ENCODE results near the gene CSNK2B.

CSNK2B gene

DNA sequence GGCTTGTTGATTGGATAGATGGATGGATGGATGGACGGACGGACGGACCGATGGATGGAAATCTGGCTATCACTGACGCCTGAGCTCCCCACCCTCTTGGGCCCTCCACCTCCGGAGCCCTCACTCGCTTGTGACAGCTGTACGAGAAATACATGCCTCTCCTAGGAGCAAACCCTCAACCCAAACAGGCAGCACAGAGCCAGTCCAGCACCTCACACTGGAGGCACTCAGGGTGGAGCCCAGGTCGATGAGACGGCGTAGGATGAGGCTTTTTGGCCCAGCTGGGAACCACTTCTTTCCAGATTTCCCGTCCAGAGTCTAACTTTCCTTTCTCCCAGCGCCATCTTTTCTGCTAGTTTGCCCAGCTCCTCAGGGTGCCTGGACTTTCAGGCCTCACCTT lies 17.7 kb downstream of the CSNK2B start:
- in situ Hi-C loops (cut with MboI; ENCODE audit: low sequenced_read_pairs), result loop anchor here (10.0 kb wide), 1 partner anchor 81 kb away; the partner anchor contains the start of gene SAPCD1

DNA sequence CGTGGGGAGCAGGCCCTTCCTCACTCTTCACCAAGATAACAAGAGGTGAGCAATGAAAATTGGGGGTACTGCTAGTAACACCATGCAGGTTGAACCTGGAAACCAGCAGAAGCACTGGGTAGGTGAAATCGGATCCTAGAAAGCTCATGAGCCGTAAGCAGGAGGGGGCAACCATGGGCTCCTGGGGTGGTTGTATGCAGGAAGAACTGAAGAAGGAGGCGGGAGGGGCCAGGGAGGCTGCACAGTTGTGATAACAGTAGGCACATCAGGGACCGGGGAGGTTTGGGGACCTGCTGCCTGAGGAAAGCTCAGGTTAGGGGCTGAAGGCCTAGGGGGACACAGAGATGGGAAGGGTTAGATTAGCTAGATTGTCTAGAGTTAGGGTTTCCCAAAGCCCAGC lies 20.6 kb downstream of the CSNK2B start:
- in situ Hi-C loops (cut with MboI; ENCODE audit: low sequenced_read_pairs), result loop anchor here (10.0 kb wide), 1 partner anchor 78 kb away; the partner anchor contains the start of gene SAPCD1

DNA sequence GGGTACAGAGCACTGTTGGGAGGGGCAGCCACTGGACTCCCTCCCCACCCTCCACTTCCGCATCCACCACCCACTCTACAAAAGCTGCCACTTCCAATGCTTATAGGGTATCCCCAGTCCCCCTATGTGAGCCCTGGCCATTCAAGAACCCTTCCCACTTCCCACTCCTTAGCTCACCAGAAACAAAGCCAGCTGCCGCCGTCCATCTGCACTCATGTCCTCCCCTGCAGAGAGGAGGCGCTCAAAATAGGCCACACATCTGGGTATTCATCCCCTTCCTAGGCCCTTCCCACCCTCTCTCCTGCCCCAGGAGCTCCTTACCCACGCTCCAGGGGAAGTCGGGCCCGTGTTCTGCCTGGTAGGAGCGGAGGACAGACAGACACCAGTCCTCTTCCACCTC lies 21.4 kb downstream of the CSNK2B start:
- in situ Hi-C loops (cut with MboI; ENCODE audit: low sequenced_read_pairs), result loop anchor here (10.0 kb wide), 1 partner anchor 77 kb away; the partner anchor contains the start of gene SAPCD1

DNA sequence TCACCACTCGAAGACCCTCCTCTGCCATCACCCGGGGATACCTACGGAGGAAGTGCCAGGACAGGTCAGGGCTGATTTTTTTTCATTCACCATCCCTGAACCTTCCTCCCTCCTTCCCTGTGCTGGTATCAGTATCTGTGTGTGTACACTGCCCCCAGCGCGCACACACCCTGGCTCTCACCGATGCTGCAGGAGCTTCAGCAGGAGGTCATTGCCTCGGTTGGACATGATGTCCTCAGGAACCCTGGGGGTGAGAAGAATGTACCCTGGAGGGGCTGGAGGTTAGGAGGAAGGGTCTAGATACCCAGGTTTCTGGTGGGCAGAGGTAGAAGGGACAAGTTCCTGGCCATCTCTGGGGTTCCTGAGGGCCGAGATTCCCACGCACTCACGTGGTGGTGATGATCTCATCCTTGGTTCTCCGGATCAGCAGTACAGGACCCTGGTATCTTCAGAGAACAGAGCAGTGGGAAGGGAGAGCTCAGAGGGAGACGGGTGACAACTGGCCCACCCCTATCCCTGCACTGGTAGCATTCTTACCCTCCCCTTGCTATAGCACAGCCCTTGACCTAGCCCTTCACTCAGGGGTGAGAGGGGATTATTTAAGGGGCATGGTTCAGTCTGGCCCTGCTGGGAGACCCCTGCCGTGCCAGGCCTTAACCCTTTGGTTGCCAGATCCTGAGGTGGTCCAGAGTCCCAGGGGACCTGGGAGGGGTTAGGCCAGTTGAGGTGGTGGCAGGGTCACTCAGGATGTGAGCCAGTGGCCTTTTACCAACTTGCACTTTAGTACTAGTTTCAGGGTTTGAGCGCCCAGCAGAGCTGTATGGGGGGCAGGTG lies 22.2 kb downstream of the CSNK2B start:
- in situ Hi-C loops (cut with MboI; ENCODE audit: low sequenced_read_pairs), result loop anchor here (10.0 kb wide), 1 partner anchor 77 kb away; the partner anchor contains the start of gene SAPCD1

DNA sequence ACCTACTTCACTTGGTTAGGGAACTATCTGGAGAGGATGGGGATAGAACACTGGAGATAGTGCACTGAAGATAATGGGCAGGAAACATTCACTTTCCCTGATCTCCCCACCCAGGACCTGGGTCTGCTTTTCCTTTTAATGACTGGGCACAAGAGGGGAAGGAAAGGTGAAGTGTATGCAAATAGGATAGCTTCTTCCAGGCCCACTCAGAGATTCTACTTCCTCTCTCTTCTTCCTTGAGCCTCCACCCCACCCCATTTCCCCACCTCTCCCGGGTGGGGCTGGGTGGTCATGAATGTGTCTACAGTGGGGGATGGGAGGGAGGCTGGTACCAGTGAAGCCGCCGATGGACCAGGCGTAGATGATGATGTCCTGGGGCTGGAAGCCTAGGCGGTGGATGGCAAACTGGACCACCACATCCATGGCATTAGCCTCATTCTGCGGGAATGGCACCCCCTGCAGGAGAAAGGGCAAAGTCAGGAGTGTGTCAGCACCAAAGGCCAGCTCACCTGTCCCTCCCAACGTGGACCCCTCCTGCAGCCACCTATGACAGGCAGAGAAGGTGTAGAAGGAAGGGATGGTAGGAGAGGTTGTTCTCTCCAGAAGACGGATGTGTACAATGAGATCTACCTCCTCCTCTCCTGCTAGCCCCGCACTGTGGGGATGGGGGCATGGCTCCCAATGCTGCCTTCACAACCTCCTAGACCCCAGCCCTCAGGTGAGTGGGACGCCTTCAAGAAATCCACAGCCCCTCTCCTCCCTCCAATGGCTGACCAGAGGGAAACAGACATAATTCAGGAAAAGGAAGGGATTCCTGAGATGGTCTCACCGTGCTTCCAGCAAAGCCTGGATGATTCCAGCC lies 23.6 kb downstream of the CSNK2B start:
- in situ Hi-C loops (cut with MboI; ENCODE audit: low sequenced_read_pairs), result loop anchor here (10.0 kb wide), 1 partner anchor 75 kb away; the partner anchor contains the start of gene SAPCD1

DNA sequence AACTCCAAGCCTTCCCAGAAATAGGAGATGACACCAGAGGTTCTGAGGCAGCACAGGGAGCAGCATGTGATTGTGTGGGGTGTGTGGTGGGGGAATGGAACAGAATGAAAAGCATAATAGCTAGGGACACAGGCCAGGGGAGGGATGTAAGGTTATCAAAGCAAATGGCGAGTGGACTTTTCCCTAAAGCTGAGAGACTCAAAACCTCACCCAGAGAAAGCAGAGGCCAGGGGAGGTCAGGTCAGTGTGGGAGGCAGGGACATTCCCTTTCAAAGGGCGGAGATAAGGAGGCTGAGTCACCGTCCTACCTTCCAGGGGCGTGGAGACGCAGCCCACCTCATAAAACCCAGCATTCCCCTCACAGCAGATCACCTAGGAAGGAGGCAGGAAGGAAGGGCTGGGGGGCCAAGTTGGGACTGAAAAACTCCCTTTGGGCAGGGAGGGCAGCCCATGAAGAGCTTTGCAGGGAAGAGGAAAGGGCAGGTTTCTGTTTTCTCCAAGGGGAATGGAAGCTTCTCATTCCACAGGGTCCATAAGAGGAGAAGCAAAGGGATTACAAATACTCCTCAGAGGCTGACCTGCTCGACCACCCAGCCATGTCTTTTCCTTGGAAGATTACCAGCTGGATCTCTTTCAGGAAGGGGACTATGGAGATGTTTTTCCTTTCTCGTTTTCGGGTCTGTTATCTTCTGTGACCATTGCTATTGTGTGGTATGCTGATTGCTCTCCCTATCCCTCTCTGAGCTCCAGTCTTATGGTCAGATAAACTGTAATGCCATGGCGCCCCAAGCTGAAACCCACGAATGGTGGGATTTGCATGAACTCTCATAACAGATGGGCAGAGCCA lies 24.6 kb downstream of the CSNK2B start:
- in situ Hi-C loops (cut with MboI; ENCODE audit: low sequenced_read_pairs), result no loop called here

DNA sequence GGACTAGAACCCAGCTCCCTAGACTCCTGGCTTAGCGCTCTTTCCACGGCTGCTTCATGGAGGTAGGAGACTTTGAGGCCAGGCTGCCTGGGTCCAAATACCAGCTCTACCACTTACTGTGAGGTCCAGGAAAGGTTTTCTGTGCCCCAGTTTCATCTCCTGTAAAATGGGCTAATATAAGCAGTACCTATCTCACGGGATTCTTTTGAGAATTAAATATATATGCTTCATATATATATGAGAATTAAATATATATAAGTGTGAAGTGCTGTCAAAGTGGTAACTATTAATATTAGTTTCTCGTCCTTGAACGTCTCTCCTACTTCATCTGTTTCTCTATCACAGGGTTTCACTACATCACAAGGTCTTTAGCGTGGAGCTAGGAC lies 25.2 kb downstream of the CSNK2B start:
- in situ Hi-C loops (cut with MboI; ENCODE audit: low sequenced_read_pairs), result no loop called here

DNA sequence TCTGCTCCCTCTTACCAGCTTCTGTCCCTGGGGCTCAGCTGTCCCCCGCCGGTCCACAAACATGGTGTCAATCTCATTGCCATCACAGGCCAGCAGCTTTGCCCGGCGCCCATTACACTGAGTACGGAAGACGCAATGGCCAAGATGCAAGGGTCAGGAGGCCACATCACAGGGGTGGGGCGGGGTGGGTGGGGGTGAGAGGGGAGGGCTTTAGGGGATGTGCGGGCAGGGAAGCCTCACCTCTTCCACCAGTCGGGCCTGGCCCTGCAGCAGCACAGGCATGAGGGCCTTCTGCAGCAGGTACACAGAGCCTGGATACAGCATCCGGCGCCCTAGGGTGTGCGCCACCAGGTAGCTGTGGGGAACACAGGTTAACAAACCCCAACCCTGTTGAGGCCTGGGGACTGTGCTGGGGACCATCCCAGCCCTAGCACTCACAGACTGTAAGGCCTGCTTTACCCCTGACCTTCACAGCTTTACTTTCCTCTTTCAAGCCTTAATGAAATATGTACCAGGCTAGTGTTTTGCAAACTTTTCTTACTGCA lies 25.8 kb downstream of the CSNK2B start:
- in situ Hi-C loops (cut with MboI; ENCODE audit: low sequenced_read_pairs), result no loop called here

DNA sequence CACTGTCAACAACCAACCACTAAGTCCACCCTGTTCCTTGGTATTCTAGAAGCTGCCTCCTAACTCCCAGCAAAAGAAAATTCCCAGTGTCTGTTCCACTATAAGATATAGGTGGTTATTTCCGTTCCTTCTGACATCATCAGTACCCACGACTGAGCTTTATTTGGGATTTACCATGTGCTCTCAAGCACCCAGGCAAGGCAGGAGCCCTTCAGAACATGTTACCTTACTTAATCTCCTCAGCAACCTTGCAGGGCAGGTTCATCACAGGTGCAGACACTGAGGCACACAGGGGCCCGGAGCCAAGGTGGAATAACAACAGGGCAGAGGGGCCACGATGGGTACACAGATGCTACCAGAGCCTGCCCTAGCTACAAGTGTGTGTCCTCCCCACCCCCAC lies 26.5 kb downstream of the CSNK2B start:
- in situ Hi-C loops (cut with MboI; ENCODE audit: low sequenced_read_pairs), result no loop called here

DNA sequence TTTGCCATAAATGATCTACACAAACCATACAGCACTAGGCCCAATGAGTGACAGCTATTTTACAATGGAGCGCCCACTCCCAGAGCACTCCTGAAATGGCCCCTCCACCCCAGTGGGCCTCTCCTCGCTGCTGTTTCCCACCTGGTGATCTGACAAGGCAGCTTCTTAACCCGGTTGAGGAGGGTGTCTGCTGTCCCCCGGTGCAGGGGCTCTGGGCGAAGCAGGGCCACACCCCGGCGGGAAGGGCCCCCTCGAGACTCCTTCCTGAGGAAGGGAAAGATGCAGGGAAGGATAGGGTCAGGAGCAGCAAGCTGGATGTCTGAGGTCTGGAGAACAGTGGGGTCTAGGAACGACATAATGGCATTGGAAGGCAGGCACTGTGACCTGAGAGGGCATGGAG lies 27.0 kb downstream of the CSNK2B start:
- in situ Hi-C loops (cut with MboI; ENCODE audit: low sequenced_read_pairs), result no loop called here

DNA sequence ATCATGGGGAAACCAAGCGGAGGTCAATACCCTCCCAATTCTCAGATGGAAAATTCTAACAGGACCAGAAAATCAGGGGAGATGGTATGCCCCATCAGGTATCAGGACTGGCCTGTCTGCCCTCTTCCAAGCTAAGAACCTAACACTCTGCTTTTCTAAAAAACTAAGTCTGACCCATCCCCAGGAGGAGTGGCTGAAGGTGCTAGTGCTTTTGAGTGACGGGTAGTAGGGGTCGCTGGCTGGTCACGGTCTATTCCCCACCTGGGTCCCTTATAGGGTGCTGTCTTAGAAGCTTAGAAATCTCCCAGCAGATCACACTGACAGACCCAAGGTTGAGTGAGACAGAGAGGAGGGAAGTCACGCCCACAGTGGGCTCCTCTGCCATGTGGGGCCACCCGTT lies 27.7 kb downstream of the CSNK2B start:
- in situ Hi-C loops (cut with MboI; ENCODE audit: low sequenced_read_pairs), result no loop called here

DNA sequence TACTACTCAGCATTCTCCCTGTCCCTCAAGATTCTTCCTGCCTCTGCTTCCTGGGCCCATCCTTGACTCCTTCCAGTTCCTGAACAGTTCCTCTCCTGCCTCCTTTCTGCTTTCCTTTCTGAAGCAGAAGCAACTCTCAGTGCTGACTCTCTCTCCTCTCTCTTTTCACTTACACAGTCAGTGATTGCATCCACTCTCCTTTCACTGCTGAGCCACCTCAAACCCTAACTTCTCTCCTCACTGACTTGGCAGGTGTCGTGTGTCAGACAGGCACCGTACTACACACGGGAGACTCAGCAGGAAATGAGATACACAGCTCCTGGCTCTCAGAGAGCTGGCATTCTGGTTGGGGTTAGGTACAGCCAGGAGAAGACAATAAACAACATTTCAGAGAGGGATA lies 31.7 kb downstream of the CSNK2B start:
- in situ Hi-C loops (cut with MboI; ENCODE audit: low sequenced_read_pairs), result no loop called here

DNA sequence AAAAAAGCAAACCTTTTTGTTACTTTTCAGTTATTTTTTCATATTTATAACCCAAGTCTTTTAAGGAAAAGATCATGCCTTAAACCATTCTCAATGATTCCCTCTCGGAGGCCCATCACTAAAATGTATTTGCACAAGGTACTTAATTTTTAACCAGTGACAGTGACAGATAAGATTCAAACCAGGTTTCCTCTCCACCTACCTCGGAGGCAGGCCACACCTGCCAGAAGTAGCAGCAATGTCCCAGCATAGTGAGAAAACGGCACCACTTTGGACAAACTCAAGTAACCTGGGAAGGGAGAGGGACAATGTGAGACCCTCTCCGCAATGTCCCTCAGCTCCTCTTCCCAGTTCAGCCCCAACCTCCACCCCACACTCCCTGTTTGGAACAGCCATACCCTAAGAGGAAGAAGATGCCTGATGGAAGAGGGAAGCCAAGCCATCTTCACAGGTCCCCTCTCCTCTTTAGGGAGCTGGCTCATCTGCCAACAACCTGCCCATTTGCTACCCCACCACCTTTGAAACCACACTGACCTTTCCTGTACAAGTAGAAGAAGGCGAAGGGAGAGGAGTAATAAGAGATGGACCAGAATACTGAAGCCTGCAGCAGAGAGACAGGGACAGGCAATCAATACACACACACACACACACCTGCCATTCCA lies 35.0 kb downstream of the CSNK2B start:
- in situ Hi-C loops (cut with MboI; ENCODE audit: low sequenced_read_pairs), result no loop called here

DNA sequence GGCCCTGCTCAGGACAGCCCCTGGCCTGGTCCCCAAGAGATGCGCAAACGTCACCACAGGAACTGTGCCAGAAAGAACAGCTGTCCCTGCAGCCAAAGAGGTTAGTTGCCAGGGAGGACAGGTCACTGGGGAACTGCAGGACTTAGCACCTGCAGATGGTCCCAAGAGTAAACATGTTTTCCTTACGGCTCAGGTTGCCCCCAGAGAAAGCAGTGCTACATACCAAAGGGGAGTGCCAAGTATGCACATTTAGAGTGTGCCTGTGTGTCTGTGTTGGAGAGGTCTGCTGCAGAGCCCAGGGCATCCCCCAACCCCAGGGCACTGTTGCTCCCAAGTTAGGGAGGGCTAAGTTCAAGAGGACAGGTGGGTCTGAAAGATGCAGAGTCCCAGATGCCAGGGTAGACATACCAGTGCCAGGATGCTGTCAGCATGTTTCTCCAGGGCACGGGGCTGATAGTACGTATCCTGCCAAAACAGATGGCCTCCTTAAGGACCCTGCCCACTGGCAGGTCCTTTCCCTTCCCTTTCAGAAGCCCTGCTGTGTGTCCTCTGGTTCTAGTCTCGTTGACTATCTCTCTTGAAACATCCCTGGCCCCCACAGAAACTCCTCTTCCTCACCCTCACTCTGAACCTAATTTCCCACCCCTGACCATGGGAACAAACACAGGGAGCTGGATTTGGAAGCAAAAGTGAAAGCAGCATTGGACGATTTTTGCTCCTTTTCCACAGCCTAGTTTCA lies 36.0 kb downstream of the CSNK2B start:
- in situ Hi-C loops (cut with MboI; ENCODE audit: low sequenced_read_pairs), result no loop called here

DNA sequence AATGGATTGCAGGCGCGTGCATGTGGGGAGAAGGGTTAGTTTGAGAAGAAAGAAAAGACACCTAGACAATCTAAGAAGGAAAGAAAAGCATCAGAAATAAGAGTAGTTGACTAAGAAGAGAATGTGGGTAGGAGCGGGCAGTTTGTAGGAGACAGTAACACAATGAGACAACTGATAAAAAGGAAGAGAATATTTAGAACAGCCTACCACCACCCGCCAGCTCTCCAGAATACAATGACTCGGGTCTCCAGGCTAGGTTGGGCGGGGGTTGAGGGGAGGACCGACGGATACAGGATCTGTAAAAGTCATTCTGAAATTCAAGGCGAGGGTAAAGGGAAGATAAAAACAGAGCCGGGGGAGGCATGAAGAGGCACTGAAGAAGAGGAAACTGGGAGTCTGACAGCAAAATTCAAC lies 36.5 kb downstream of the CSNK2B start:
- in situ Hi-C loops (cut with MboI; ENCODE audit: low sequenced_read_pairs), result no loop called here

DNA sequence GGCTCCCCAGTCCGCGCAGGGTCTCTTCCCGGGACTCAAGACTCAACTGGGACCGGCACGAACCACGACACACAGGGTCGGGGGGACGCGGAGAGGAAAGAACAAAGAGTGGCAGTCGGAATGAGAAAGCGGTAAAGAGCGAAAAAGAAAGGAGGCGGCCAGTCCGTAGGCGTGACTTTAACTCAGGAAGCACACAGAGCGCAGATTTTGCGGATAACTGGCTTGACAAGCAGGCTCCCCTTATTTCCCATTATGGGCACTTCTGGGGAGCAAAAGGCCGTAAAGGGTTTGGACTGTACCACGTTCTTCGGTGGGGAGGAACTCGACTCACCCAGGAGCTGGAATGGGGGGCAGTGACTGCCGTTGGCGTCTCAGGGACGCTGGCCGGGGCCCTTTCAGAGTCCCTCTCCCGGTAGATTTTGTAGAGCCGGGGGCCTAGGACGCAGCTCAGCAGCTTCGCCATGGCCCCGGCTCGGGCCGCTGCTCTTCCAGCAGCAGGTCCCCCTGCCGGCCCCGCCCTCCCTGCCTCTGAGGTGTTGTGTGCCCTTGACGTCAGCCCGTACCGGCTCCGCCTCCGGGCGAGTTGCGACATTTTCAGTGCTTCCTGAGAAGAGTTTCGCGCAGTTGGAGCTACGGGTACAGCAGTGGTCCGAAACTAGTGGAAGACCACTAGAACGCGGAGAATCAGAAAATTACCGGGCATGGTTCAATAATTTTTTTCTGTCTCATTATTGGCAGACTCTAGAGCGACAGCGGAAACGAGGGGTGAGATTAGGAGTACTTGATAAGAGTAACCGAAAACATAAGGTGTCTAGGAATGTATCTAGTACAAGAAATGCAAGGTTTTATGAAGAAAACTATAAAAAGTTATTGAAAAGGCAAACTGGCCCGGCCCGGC lies 37.2 kb downstream of the CSNK2B start, which contains the start of gene ABHD16A:
Gene ABHD16A, minus strand, starts transcription at position 506 of the 898 bp plus-strand sequence. Its CDS starts 43 bp downstream, at position 463.
- in situ Hi-C loops (cut with MboI; ENCODE audit: low sequenced_read_pairs), result no loop called here

DNA sequence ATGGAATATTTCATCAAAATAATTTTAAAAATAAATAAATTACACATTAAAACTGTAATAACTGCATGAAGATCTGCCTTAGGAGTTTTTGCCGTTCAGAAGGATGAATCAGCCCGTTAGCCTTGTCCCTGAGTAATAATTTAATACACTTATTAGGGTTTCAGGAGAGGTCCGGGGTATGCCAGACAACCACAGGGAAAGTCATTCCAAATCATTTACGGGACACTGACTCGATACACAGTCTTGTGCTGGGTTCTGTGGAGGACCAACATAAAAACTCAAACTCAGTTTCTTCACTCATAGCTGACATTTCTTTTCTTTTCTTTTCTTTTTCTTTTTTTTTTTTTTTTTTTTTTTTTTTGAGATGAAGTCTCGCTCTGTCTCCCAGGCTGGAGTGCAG lies 40.1 kb downstream of the CSNK2B start:
- in situ Hi-C loops (cut with MboI; ENCODE audit: low sequenced_read_pairs), result no loop called here

DNA sequence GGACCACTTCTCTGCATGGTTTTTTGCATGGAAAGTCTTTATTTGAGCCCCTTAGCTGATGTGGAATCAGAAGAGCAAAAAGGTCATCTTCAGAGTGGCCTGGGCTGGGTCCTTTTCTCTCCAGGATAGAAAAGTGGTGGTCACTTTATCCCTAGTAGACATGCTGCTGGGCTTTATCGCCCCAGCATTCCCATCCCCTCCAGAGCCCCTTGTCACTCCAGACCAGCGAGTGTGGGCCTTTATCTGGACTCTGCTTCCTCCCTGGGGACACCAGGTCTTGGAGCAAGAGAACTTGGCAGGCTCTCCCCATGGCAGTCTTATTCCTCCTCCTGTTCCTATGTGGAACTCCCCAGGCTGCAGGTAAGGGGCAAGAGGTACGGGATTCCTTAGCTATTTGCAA lies 40.7 kb downstream of the CSNK2B start, which contains the start of gene LY6G6F:
Gene LY6G6F, plus strand, starts transcription at position 268 of the 400 bp plus-strand sequence. Its CDS starts 41 bp downstream, at position 309.
- in situ Hi-C loops (cut with MboI; ENCODE audit: low sequenced_read_pairs), result no loop called here

All from HL-60/S4 treated with phorbol 12-myristate 13-acetate at 8.2 ng/mL for 4 days and 3 days (cell line).